ENCODE measurements around the gene SMARCAL1. TPM values are rescaled to one million over a fixed set of nuclear protein-coding genes. Genes with fewer than 3 reads are reported as not detected.

SMARCAL1 gene
- total RNA-seq, 1 donor from 2014 or later = 27.4 TPM

GRCh38 chr2:216406826-216407225, 5.5 kb upstream of the SMARCAL1 start:
- Mint-ChIP-seq H3K4me1 (peaks cover 6% of the 10 kb centered on the region), H3K9me3 (no peaks in the 10 kb centered on the region)
- intact Hi-C loops (cut with micrococcal nuclease) = no loop called here

DNA sequence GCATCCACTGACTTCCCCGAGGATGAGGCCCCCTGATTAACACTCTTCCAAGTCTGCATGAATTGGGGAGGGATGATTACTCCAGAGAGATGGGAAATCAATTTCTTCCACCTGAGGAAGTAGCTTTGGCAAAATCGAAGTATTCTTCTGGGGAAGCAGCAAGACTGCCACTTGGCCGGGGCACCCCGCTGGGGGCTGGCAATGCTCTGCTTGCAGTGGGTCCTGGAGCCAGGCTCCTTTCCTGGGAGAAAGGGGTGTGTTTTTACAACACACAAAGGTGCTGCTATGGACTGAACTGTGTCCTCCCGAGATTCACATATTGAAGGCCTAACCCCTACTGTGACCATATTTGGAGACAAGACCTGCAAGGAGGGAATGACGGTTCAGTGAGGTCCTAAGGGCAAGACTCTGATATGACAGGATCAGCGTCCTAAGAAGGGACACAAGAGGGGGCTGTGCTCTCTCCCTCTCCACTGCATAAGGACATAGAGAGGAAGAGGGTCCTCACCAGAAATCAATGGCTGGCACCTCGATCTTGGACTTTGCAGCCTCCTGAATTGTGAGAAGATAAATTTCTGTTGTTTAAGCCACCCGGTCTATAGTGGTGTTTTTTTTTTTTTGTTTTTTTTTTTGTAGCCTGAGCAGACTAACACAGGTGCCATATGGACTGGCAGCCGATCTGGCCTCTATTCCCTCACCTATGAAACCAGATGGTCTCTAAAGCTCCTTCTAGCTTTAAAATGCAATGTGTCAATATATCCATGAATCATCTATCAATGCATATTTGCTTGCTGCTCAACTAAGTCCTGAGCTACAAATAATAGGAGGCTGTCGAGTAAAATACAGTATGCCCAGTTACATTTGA, 3.6 kb upstream of the SMARCAL1 start:
- Mint-ChIP-seq H3K4me1 (peaks cover 15% of the 10 kb centered on the region), H3K27ac (no peak overlapping the region), H3K27me3 (peaks cover 19% of the 10 kb centered on the region), H3K36me3 (ENCODE audit: low read depth) (no peaks in the 10 kb centered on the region), H3K4me3 (no peak overlapping the region), H3K9me3 (no peaks in the 10 kb centered on the region)
- DNase-seq = no peak
- intact Hi-C loops (cut with micrococcal nuclease) = no loop called here

More at GRCh38 chr2:216406826-216407225, 5.5 kb upstream of the SMARCAL1 start:
- DNase-seq = no peak
- Mint-ChIP-seq H3K27me3 (peaks cover 19% of the 10 kb centered on the region), H3K36me3 (ENCODE audit: low read depth) (no peaks in the 10 kb centered on the region), H3K4me3 (no peak overlapping the region), H3K27ac (no peak overlapping the region)

- H3K27ac Mint-ChIP-seq = no peak overlapping the region
- no peak for DNase-seq
- intact Hi-C loops (cut with micrococcal nuclease) = loop anchor here (5.0 to 10.0 kb wide), 2 partner anchors 67 to 1864 kb away; partner anchors contain the start of genes AAMP and PNKD
These were observed 1.7 kb upstream of the SMARCAL1 start for GRCh38 chr2:216410550-216410949.

DNA sequence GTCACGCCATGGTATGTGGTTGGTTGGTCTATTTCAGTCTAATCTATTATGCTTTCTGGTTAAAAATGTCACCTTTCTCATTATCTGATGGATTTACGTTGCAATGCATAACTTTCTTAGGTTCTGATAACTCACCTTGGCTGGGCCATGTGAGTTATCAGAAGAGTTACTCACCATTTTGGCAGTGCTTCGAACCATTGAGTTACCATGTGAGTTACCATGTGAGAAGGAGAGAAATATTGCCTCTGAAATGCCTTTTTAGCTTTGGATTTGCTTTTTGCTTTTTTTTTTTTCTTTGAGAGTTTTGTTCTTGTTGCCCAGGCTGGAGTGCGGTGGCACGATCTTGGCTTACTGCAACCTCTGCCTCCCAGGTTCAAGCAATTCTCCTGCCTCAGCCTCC, 1.6 kb downstream of the SMARCAL1 start:
- no peaks in the 10 kb centered on the region for H3K27me3 Mint-ChIP-seq
- DNase-seq = no peak
- no peak overlapping the region for H3K27ac Mint-ChIP-seq
- H3K9me3 Mint-ChIP-seq = no peaks in the 10 kb centered on the region
- intact Hi-C loops (cut with micrococcal nuclease) = loop anchor here (2.0 to 10.0 kb wide), 5 partner anchors 61 to 1861 kb away; partner anchors contain the start of genes AAMP, PNKD and XRCC5
- H3K36me3 Mint-ChIP-seq (ENCODE audit: low read depth) = peaks cover 19% of the 10 kb centered on the region
- H3K4me3 Mint-ChIP-seq = no peak overlapping the region
- H3K4me1 Mint-ChIP-seq = peaks cover 24% of the 10 kb centered on the region

More at GRCh38 chr2:216410550-216410949, 1.7 kb upstream of the SMARCAL1 start:
- H3K36me3 Mint-ChIP-seq (ENCODE audit: low read depth) = peaks cover 5% of the 10 kb centered on the region
- H3K9me3 Mint-ChIP-seq = no peaks in the 10 kb centered on the region
- H3K4me3 Mint-ChIP-seq = no peak overlapping the region
- H3K4me1 Mint-ChIP-seq = peaks cover 15% of the 10 kb centered on the region
- peaks cover 16% of the 10 kb centered on the region for H3K27me3 Mint-ChIP-seq

DNA sequence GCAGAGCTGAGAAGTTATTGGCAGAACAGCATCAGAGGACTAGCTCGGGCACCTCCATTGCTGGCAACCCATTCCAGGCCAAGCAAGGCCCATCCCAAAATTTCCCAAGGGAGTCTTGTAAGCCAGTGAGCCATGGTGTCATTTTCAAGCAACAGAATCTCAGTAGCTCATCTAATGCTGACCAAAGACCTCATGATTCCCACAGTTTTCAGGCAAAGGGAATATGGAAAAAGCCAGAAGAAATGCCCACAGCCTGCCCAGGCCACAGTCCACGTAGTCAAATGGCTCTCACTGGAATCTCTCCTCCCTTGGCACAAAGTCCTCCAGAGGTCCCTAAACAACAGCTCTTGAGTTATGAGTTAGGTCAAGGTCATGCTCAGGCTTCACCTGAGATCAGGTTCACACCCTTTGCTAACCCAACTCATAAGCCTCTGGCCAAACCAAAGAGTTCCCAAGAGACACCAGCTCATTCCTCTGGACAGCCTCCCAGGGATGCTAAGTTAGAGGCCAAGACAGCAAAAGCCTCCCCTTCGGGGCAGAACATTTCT, 2.6 kb downstream of the SMARCAL1 start:
- peaks cover 24% of the 10 kb centered on the region for H3K4me1 Mint-ChIP-seq
- DNase-seq = no peak
- intact Hi-C loops (cut with micrococcal nuclease) = loop anchor here (5.0 to 10.0 kb wide), 2 partner anchors 62 to 1860 kb away; partner anchors contain the start of genes AAMP and PNKD
- peaks cover 24% of the 10 kb centered on the region for H3K36me3 Mint-ChIP-seq (ENCODE audit: low read depth)
- H3K27me3 Mint-ChIP-seq = no peaks in the 10 kb centered on the region
- no peak overlapping the region for H3K4me3 Mint-ChIP-seq
- H3K27ac Mint-ChIP-seq = no peak overlapping the region
- H3K9me3 Mint-ChIP-seq = no peaks in the 10 kb centered on the region

DNA sequence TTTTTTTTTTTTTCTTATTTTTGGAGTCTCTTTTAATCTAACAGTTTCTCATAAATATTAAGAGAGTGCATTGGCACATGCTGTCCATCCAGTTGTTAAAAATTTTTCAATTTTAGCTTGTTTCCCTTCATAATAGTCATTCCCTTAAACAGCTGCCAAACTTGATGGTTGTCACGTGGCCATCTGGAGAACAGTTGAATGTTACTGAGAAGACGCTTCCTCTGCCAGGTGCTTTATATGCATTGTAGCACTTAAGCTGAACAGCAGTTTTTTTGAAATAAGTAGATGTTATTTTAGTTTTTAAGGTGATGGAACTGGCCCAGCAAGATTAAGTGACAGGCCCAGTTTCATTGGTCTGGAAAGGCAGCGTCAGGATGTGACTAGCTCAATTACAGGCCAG, 3.3 kb downstream of the SMARCAL1 start:
- DNase-seq = no peak
- Mint-ChIP-seq H3K9me3 (no peaks in the 10 kb centered on the region), H3K27ac (no peak overlapping the region), H3K36me3 (ENCODE audit: low read depth) (peaks cover 30% of the 10 kb centered on the region), H3K27me3 (no peaks in the 10 kb centered on the region), H3K4me3 (no peak overlapping the region), H3K4me1 (peaks cover 22% of the 10 kb centered on the region)
- intact Hi-C loops (cut with micrococcal nuclease) = loop anchor here (10.0 kb wide), 1 partner anchor 1859 kb away; the partner anchor contains the start of genes AAMP and PNKD

DNA sequence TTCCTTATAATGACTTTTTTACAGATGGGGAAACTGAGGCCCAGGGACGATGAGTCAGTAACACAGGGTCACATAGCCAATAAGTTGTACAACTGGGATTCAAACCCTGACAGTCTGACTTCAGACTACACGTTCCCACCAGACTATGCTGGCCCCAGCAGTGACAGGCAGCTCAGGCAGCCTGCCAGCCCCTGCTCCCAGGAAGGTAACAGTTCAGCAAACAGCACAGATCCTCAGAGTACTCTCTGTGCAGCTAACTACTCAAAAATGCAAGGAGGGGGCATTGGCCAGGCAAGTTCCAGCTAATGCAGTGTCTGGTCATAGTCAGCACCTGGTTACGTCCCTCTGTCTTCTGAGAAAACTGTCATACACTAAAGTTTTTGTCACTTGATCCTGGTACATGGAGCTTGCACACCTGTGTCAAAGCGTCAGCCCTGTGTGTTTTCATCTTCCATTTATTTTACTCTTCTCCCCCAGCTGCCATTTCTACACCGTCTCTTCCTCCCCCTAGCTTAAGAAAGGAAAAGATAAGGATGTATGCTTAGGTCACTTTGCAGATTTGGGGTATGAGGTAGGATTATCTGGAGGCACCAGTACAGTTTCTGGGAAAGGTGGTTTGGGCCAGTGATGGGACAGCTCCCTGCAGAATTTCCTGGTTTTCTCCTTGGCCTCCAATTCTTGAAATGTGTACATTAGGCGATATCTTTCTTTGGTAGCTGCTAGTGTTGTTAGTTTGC, 4.5 kb downstream of the SMARCAL1 start:
- DNase-seq = no peak
- H3K4me3 Mint-ChIP-seq = no peak overlapping the region
- H3K27ac Mint-ChIP-seq = no peak overlapping the region
- H3K27me3 Mint-ChIP-seq = no peaks in the 10 kb centered on the region
- peaks cover 19% of the 10 kb centered on the region for H3K4me1 Mint-ChIP-seq
- intact Hi-C loops (cut with micrococcal nuclease) = loop anchor here (10.0 kb wide), 1 partner anchor 1858 kb away; the partner anchor contains the start of genes AAMP and PNKD
- H3K36me3 Mint-ChIP-seq (ENCODE audit: low read depth) = peaks cover 35% of the 10 kb centered on the region
- no peaks in the 10 kb centered on the region for H3K9me3 Mint-ChIP-seq

- Mint-ChIP-seq H3K27me3 (no peaks in the 10 kb centered on the region), H3K4me1 (peaks cover 9% of the 10 kb centered on the region), H3K9me3 (no peaks in the 10 kb centered on the region), H3K27ac (no peak overlapping the region), H3K36me3 (ENCODE audit: low read depth) (peaks cover 52% of the 10 kb centered on the region), H3K4me3 (no peak overlapping the region)
- DNase-seq = no peak
- intact Hi-C loops (cut with micrococcal nuclease) = loop anchor here (10.0 kb wide), 1 partner anchor 1856 kb away; the partner anchor contains the start of genes AAMP and PNKD
These were observed 6.7 kb downstream of the SMARCAL1 start for GRCh38 chr2:216418981-216419380.

GRCh38 chr2:216420367-216421101, 8.2 kb downstream of the SMARCAL1 start:
- DNase-seq = no peak
- peaks cover 64% of the 10 kb centered on the region for H3K36me3 Mint-ChIP-seq (ENCODE audit: low read depth)
- H3K9me3 Mint-ChIP-seq = no peaks in the 10 kb centered on the region
- peaks cover 9% of the 10 kb centered on the region for H3K4me1 Mint-ChIP-seq
- H3K27me3 Mint-ChIP-seq = no peaks in the 10 kb centered on the region
- H3K4me3 Mint-ChIP-seq = no peak overlapping the region
- no peak overlapping the region for H3K27ac Mint-ChIP-seq
- intact Hi-C loops (cut with micrococcal nuclease) = no loop called here

DNA sequence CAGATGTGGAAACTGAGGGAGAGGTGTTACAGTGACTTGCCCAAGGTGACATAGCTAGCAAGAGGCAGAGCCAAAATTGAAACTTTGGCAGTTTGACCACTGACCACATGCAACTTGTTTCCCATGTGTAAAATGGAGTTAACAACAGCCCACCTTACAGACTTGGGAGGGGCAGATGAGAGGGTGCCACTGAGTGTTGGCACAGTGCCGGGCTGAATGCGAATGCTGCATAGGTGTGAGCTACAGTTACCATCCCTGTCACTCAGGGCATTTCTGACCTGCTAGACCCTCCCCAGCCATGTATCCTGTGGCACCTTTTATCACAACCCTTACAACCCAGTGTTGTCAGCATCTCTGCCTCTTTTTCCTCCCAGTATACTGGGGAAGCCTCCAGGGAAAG, 10.8 kb downstream of the SMARCAL1 start:
- H3K4me1 Mint-ChIP-seq = peaks cover 3% of the 10 kb centered on the region
- intact Hi-C loops (cut with micrococcal nuclease) = no loop called here
- no peaks in the 10 kb centered on the region for H3K9me3 Mint-ChIP-seq
- H3K27me3 Mint-ChIP-seq = no peaks in the 10 kb centered on the region
- H3K27ac Mint-ChIP-seq = no peak overlapping the region
- no peak overlapping the region for H3K4me3 Mint-ChIP-seq
- DNase-seq = no peak
- peaks cover 65% of the 10 kb centered on the region for H3K36me3 Mint-ChIP-seq (ENCODE audit: low read depth)

GRCh38 chr2:216424274-216424673, 12.0 kb downstream of the SMARCAL1 start:
- H3K27ac Mint-ChIP-seq = no peak overlapping the region
- H3K4me3 Mint-ChIP-seq = no peak overlapping the region
- H3K9me3 Mint-ChIP-seq = no peaks in the 10 kb centered on the region
- H3K36me3 Mint-ChIP-seq (ENCODE audit: low read depth) = peaks cover 68% of the 10 kb centered on the region
- no peaks in the 10 kb centered on the region for H3K27me3 Mint-ChIP-seq
- peaks cover 3% of the 10 kb centered on the region for H3K4me1 Mint-ChIP-seq
- intact Hi-C loops (cut with micrococcal nuclease) = no loop called here
- no peak for DNase-seq

DNA sequence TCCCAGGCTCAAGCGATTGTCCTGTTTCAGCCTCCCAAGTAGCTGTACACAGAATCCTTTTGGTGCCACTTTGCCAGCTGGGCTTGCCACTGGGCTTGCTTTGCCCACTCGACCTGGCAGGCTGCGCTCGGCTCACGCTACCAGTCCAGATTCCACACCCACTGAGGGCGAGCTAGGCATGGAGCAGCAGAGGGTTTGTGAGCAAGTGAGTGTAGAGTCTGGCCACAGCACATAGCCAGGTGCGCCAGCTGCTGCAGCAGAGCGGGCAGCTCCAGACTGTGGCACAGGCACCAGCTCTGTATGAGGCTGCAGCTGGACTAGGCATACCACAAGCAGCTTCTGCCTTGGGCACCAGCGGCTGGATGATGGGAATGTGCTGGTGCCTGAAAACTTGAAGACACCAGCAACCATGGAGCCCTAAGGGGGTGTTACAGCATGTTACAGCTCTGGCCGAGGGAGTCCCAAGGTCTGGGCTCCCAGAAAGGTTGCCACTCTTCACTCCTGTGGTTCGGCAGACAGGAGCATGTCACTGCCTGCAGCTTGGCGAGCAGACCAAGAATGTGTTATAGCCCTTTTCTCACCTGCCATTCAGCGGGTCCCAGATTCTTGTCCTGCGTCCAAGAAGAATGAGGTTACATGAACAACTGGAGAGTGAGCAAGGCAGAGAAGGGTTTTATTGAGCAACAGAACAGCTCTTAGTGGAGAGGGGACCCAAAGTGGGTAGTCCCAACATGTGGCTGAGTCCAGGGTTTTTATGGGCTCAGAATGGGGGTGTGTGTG, 12.9 kb downstream of the SMARCAL1 start:
- H3K27ac Mint-ChIP-seq = no peak overlapping the region
- H3K36me3 Mint-ChIP-seq (ENCODE audit: low read depth) = peaks cover 71% of the 10 kb centered on the region
- no peak overlapping the region for H3K4me3 Mint-ChIP-seq
- peaks cover 3% of the 10 kb centered on the region for H3K4me1 Mint-ChIP-seq
- intact Hi-C loops (cut with micrococcal nuclease) = no loop called here
- H3K27me3 Mint-ChIP-seq = no peaks in the 10 kb centered on the region
- no peak for DNase-seq
- H3K9me3 Mint-ChIP-seq = no peaks in the 10 kb centered on the region

Data from activated CD4-positive, alpha-beta T cell treated with anti-CD3 and anti-CD28 coated beads, Interleukin-2, amount 10 ng/mL, durations not matched to agents 24 days and 14 days (primary cell).